ENCODE measurements around the gene C7orf25.

Gene C7orf25

GRCh38 chr7:42922017-42922753, 10.3 kb upstream of the C7orf25 start:
- DNase-seq (ENCODE audit: low spot score in 2 of 2), result no peak

DNA sequence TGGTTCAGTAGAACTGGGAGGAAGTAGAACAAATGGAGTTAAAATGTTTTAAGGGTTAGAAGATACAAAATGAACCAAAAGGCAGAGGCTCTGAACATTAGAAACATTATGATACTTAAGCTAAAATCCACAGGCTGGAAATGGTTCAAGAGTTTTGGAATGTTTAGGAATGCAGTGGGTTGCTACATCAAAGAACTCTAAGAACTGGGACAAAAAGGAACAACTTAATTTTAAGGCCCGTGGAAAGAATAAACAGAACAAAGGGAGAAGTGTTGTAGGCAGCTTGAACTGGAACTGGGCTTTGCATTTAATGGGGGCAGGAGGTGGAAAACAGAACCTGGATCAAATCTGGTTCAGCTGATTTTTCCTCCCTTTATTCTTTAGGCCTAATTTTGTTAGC, 3.5 kb upstream of the C7orf25 start:
- H3K9me3 ChIP-seq, result no peaks in the 10 kb centered on the region
- H3K4me3 ChIP-seq, result no peak overlapping the region
- peaks cover 45% of the 10 kb centered on the region for H3K36me3 ChIP-seq (replicated peaks)
- in situ Hi-C loops (cut with MboI; ENCODE audit: low sequenced_read_pairs), result no loop called here
- no peaks in the 10 kb centered on the region for H3K27me3 ChIP-seq (ENCODE audit: low read depth)
- H3K4me1 ChIP-seq, result peaks cover 5% of the 10 kb centered on the region
- DNase-seq (ENCODE audit: low spot score in 2 of 2), result no peak

More at GRCh38 chr7:42922017-42922753, 10.3 kb upstream of the C7orf25 start:
- no peaks in the 10 kb centered on the region for H3K9me3 ChIP-seq
- no peaks in the 10 kb centered on the region for H3K27me3 ChIP-seq (ENCODE audit: low read depth)
- in situ Hi-C loops (cut with MboI; ENCODE audit: low sequenced_read_pairs), result no loop called here
- H3K4me3 ChIP-seq, result no peak overlapping the region
- peaks cover 83% of the 10 kb centered on the region for H3K36me3 ChIP-seq (replicated peaks)
- no peaks in the 10 kb centered on the region for H3K4me1 ChIP-seq

- DNase-seq (ENCODE audit: low spot score in 2 of 2), result no peak
- peaks cover 5% of the 10 kb centered on the region for H3K4me1 ChIP-seq
- in situ Hi-C loops (cut with MboI; ENCODE audit: low sequenced_read_pairs), result no loop called here
- no peak overlapping the region for H3K4me3 ChIP-seq
- H3K27me3 ChIP-seq (ENCODE audit: low read depth), result no peaks in the 10 kb centered on the region
- H3K36me3 ChIP-seq (replicated peaks), result peaks cover 37% of the 10 kb centered on the region
- no peaks in the 10 kb centered on the region for H3K9me3 ChIP-seq
These were observed 2.7 kb upstream of the C7orf25 start for GRCh38 chr7:42914421-42915045.

GRCh38 chr7:42914009-42914408, 2.1 kb upstream of the C7orf25 start:
- no peaks in the 10 kb centered on the region for H3K9me3 ChIP-seq
- no peak for DNase-seq (ENCODE audit: low spot score in 2 of 2)
- H3K27me3 ChIP-seq (ENCODE audit: low read depth), result no peaks in the 10 kb centered on the region
- peaks cover 32% of the 10 kb centered on the region for H3K36me3 ChIP-seq (replicated peaks)
- no peak overlapping the region for H3K4me3 ChIP-seq
- peaks cover 5% of the 10 kb centered on the region for H3K4me1 ChIP-seq
- in situ Hi-C loops (cut with MboI; ENCODE audit: low sequenced_read_pairs), result no loop called here

DNA sequence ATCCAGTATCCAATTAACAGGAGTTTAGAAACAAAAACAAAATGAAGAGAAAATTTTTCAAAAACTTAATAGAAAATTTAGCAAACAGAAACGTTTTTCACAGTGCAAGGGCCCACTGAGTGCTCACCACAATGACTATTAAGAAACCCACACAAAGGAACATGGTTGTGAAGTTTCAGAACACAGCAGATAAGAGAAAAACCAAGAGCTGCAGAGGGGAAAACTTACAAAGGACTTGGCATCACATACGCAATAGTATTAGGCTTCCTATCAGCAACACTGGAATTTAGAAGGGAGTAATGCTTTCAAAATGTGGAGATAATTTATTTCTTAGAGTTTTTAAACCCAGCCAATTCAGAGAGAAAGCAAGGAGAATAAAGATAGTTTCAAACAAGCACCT, 1.7 kb upstream of the C7orf25 start:
- in situ Hi-C loops (cut with MboI; ENCODE audit: low sequenced_read_pairs), result no loop called here

GRCh38 chr7:42910306-42910705, 1.6 kb downstream of the C7orf25 start:
- in situ Hi-C loops (cut with MboI; ENCODE audit: low sequenced_read_pairs), result no loop called here
- no peaks in the 10 kb centered on the region for H3K9me3 ChIP-seq
- no peak for DNase-seq (ENCODE audit: low spot score in 2 of 2)
- H3K36me3 ChIP-seq (replicated peaks), result peaks cover 8% of the 10 kb centered on the region
- no peaks in the 10 kb centered on the region for H3K27me3 ChIP-seq (ENCODE audit: low read depth)
- no peak overlapping the region for H3K4me3 ChIP-seq
- peaks cover 5% of the 10 kb centered on the region for H3K4me1 ChIP-seq

More for the DNA sequence above, 1.7 kb upstream of the C7orf25 start:
- peaks cover 30% of the 10 kb centered on the region for H3K36me3 ChIP-seq (replicated peaks)
- H3K9me3 ChIP-seq, result no peaks in the 10 kb centered on the region
- no peak for DNase-seq (ENCODE audit: low spot score in 2 of 2)
- no peaks in the 10 kb centered on the region for H3K27me3 ChIP-seq (ENCODE audit: low read depth)
- peaks cover 5% of the 10 kb centered on the region for H3K4me1 ChIP-seq
- H3K4me3 ChIP-seq, result no peak overlapping the region

GRCh38 chr7:42907316-42907715, 4.6 kb downstream of the C7orf25 start:
- in situ Hi-C loops (cut with MboI; ENCODE audit: low sequenced_read_pairs), result no loop called here
- Histone ChIP-seq H3K36me3 (replicated peaks) (peaks cover 2% of the 10 kb centered on the region), H3K4me1 (peaks cover 2% of the 10 kb centered on the region), H3K9me3 (no peaks in the 10 kb centered on the region), H3K4me3 (no peak overlapping the region), H3K27me3 (ENCODE audit: low read depth) (peaks cover 11% of the 10 kb centered on the region)
- no peak for DNase-seq (ENCODE audit: low spot score in 2 of 2)

GRCh38 chr7:42906181-42906580, 5.7 kb downstream of the C7orf25 start:
- H3K9me3 ChIP-seq, result no peaks in the 10 kb centered on the region
- no peak overlapping the region for H3K4me3 ChIP-seq
- in situ Hi-C loops (cut with MboI; ENCODE audit: low sequenced_read_pairs), result no loop called here
- H3K4me1 ChIP-seq, result no peaks in the 10 kb centered on the region; the same call in 1 of the 2 replicates
- DNase-seq (ENCODE audit: low spot score in 2 of 2), result no peak
- peaks cover 12% of the 10 kb centered on the region for H3K27me3 ChIP-seq (ENCODE audit: low read depth)
- peaks cover 2% of the 10 kb centered on the region for H3K36me3 ChIP-seq (replicated peaks)

GRCh38 chr7:42902331-42902730, 9.5 kb downstream of the C7orf25 start:
- no peaks in the 10 kb centered on the region for H3K4me1 ChIP-seq
- no peak for DNase-seq (ENCODE audit: low spot score in 2 of 2)
- no peaks in the 10 kb centered on the region for H3K36me3 ChIP-seq (replicated peaks)
- no peak overlapping the region for H3K4me3 ChIP-seq
- no peaks in the 10 kb centered on the region for H3K9me3 ChIP-seq
- in situ Hi-C loops (cut with MboI; ENCODE audit: low sequenced_read_pairs), result no loop called here
- H3K27me3 ChIP-seq (ENCODE audit: low read depth), result peaks cover 14% of the 10 kb centered on the region

- Histone ChIP-seq H3K4me1 (no peaks in the 10 kb centered on the region), H3K4me3 (no peak overlapping the region), H3K9me3 (no peaks in the 10 kb centered on the region), H3K27me3 (ENCODE audit: low read depth) (peaks cover 14% of the 10 kb centered on the region), H3K36me3 (replicated peaks) (no peaks in the 10 kb centered on the region)
- no peak for DNase-seq (ENCODE audit: low spot score in 2 of 2)
- in situ Hi-C loops (cut with MboI; ENCODE audit: low sequenced_read_pairs), result no loop called here
These were observed 11.0 kb downstream of the C7orf25 start for GRCh38 chr7:42900842-42901241.

DNA sequence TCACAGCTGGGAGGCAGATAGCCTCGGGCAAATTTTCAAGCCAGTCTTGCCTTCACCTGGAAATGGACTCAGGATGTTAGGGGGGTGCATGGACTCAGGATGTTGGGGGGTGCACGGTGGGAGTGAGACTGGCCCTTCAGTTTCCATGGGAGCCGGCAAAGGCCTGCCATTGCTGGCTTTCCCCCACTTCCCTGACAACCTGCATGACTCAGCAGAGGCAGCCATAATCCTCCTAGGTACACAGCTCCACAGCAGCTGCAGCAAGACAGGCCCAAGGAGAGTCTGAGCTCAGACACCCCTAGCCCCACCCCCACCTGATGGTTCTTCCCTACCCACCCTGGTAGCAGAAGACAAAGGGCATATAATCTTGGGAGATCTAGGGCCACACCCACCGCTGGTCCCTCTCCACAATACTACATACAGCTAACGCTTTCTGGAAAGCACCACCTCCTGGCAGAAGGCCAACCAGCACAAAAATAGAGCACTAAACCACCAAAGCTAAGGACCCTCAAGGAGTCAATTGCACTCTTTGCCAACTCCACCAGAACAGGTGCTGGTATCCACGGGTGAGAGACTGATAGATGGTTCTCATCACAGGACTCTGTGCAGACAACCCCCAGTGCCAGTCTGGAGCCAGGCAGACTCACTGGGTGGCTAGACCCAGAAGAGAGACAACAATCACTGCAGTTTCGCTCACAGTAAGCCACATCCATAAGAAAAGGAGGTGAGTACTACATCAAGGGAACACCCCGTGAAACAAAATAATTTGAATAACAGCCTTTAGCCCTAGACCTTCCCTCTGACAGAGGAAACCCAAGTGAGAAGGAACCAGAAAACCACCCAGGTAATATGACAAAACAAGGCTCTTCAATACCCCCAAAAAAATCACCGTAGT, 18.3 kb downstream of the C7orf25 start:
- in situ Hi-C loops (cut with MboI; ENCODE audit: low sequenced_read_pairs), result no loop called here
- H3K27me3 ChIP-seq (ENCODE audit: low read depth), result no peaks in the 10 kb centered on the region
- H3K4me3 ChIP-seq, result no peak overlapping the region

GRCh38 chr7:42886893-42887505, 24.9 kb downstream of the C7orf25 start:
- peaks cover 13% of the 10 kb centered on the region for H3K4me1 ChIP-seq
- no peaks in the 10 kb centered on the region for H3K36me3 ChIP-seq (replicated peaks)
- no peaks in the 10 kb centered on the region for H3K27me3 ChIP-seq (ENCODE audit: low read depth)
- no peaks in the 10 kb centered on the region for H3K9me3 ChIP-seq
- in situ Hi-C loops (cut with MboI; ENCODE audit: low sequenced_read_pairs), result no loop called here
- DNase-seq (ENCODE audit: low spot score in 2 of 2), result no peak
- no peak overlapping the region for H3K4me3 ChIP-seq

More for the DNA sequence above, 18.3 kb downstream of the C7orf25 start:
- H3K36me3 ChIP-seq (replicated peaks), result no peaks in the 10 kb centered on the region
- peaks cover 8% of the 10 kb centered on the region for H3K4me1 ChIP-seq
- DNase-seq (ENCODE audit: low spot score in 2 of 2), result peak in 1 of 2 experiments; percentile 27
- H3K9me3 ChIP-seq, result no peaks in the 10 kb centered on the region

GRCh38 chr7:42886129-42886528, 25.7 kb downstream of the C7orf25 start:
- peak in 1 of 2 experiments; percentile 25 for DNase-seq (ENCODE audit: low spot score in 2 of 2)
- H3K4me1 ChIP-seq, result peaks cover 13% of the 10 kb centered on the region

More at GRCh38 chr7:42886129-42886528, 25.7 kb downstream of the C7orf25 start:
- Histone ChIP-seq H3K4me3 (no peak overlapping the region), H3K27me3 (ENCODE audit: low read depth) (no peaks in the 10 kb centered on the region), H3K36me3 (replicated peaks) (no peaks in the 10 kb centered on the region), H3K9me3 (no peaks in the 10 kb centered on the region)
- in situ Hi-C loops (cut with MboI; ENCODE audit: low sequenced_read_pairs), result no loop called here

Data from HAP-1 (cell line).